ENCODE data around the gene RCL1. TPM values are rescaled to one million over a fixed set of nuclear protein-coding genes. Genes with fewer than 3 reads are reported as not detected.
A peak's percentile ranks its signal among the peaks of the same experiment; 100 is the strongest.

RCL1 gene
- polyA plus RNA-seq, 12 donors, result 11.5 to 19.7 (median 13.9) TPM; not detected in 1

DNA sequence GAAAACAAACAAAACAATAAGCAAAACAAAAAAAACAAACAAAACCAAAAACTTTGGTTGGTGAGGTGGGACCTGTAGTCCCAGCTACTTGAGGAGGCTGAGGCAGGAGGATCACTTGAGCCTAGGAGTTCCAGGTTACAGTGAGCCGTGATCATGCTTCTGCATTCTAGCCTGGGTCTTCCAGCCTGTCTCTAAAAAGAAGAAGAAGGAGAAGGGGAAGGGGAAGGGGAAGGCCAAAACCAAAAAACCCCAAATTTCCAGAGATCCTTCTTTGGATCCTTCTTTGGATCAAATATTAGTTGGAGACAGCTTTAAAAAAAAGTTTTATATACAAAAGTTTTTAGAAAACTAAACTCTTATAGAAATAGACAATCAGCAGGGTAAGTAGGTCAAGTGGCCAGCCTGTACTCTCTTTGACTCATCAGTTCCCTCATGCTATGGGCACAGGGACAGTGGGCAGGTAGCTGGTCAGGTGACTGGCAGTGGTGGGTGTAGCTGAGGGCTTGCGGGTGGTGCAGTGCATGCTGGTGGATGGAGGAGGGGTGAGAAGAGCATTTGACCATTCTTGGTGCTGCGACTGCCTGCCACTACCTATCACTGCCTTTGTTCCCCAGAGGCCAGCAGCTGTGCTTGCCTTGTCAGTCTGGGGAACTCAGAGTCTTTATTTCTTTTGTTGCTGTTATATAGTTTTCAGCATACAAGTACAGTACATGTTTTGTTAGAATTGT lies 12.6 kb downstream of the RCL1 start:
- no peak for DNase-seq

DNA sequence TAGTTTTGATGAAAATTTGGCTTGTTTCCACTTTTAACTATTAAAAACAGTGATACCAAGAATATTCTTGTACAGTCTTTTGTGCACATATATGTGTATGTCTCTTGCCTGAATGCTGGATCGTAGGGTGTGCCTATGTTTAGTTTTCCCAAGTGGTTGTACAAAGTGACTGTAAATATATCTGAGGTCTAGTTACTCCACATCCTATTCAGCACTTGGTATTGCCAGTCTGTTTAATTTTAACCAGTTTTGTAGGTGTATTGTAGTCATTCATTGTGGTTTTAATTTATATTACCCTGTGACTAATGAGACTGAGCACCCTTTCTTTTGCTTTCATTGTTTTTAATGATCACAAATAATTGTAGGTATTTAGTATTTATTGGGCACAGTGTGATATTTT lies 17.8 kb downstream of the RCL1 start:
- no peak for DNase-seq

DNA sequence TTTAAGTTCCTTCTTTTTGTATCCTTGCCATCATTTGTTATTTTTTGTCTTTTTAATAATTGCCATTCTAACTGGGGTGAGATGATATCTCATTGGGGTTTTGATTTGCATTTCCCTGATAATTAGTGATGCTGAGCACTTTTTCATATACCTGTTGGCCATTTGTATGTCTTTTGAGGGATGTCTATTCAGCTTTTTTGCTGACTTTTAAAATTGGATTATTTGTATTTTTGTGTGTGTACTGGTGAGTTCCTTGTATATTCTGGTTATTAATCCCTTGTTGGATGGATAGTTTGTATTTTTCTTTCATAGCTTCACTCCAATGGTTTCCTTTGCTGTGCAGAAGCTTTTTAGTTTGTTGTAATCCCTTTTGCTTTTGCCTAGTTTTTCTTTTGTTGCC lies 19.1 kb downstream of the RCL1 start:
- no peak for DNase-seq

DNA sequence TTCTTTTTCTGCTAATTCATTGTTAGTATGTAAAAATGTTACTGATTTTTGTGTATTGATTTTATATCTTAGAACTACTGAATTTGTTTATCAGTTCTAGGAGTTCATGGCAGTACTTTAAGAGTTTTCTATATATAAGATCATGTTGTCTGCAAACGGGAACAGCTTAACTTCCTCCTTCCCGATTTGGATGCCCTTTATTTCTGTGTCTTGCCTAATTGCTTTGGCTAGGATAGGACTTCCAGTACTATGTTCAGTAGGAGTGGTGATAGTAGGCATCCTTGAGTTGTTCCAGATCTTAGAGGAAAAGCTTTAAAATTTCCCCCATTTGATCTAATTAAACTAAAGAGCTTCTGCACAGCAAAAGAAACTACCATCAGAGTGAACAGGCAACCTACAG lies 20.1 kb downstream of the RCL1 start:
- DNase-seq, result no peak

DNA sequence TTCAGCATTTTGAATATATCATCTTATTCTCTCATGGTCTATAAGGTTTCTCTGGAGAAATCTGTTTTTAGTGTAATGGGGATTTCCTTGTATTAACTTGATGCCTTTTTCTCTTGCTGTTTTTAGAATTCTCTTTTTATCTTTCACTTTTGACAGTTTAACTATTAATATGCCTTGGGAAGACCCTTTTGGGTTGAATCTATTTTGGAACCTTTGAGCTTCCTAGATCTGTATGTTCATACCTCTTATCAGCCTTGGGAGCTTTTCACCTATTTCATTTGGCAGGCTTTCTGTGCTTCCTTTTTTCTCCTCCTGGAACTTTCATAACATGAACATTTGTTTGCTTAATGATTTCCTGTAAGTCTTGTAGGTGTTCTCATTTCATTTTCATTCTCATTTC lies 22.2 kb downstream of the RCL1 start:
- DNase-seq, result no peak

DNA sequence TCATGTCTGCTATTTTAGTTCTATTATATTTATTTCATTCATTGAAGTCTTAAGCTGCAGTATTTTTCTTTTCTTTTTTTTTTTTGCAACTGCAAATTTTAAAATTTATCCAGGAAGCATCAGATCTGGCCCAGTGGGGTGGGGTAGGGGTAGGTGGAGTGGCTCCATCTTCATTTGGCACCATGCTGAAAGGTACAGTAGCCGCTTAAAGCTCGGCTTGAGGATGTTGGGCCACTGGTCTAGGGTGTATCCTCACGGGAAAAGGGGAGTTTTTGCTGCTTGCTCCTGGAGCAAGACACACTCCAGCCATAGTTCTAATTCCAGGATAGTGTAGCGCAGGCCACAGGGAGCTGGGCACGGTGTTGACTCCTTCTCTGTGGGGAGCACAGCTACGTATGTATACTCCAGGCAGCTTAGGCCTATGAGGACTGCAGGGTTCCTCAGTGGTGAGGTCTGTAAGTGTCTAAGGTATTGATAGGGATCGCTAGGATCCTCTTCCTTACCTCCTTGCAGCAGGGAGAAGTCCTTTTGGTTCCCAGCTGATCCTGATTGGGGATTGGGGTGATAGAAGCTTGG lies 22.7 kb downstream of the RCL1 start:
- DNase-seq, result no peak

DNA sequence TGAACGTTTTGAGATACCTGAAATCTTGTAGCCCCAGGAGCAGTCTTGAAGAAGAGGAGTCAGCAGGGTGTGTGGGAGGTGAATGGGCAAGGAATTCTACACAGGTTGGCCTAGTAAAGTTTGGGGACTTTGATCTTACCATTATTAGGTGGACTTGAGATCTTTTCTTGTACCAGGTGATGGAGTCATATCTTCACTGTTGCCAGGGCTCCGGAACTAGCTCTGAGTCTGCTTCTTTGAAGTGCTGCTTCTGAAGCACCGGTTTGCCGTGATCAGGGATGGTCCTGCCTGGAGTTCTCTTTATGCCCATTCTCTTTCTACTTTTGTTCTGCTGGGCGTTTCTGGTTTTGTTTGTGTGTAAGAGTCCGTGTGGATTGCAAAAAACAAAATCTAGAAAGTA lies 27.4 kb downstream of the RCL1 start:
- no peak for DNase-seq

DNA sequence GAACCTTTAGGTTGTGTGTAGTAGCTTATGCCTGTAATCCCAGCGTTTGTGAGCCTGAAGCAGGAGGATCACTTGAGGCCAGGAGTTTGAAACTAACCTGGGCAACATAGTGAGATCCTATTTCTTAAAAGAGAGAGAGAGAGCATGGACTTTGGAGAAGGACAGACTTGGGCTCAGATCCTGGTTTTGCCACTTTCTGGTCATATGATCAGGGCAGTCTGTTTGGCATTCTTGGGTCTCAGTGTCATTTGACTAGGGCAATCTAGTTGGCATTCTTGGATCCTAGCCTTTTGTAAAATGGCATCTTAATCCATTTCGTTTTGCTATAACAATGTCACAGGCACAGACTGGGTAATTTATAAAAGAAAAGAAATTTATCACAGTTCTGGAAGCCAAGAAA lies 28.4 kb downstream of the RCL1 start:
- no peak for DNase-seq

DNA sequence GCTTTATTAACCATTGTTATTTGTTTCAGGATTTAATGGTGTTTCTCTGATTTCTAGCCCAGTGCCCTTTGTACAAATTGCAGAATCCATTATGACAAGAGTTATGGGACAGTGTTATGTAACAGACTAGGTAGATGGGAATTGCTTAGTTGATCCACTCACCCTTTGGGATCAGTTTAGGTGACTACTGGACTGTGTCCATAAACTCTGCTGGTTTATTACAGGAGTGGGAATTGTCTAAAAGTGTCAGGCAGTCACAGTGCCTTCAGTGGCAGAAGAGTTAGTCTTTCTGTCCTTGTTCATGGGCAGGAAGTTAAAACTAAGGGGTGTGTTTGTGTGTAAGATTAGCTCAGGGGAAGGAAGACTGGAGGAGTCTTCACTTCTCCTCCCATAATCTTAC lies 29.3 kb downstream of the RCL1 start:
- no peak for DNase-seq

DNA sequence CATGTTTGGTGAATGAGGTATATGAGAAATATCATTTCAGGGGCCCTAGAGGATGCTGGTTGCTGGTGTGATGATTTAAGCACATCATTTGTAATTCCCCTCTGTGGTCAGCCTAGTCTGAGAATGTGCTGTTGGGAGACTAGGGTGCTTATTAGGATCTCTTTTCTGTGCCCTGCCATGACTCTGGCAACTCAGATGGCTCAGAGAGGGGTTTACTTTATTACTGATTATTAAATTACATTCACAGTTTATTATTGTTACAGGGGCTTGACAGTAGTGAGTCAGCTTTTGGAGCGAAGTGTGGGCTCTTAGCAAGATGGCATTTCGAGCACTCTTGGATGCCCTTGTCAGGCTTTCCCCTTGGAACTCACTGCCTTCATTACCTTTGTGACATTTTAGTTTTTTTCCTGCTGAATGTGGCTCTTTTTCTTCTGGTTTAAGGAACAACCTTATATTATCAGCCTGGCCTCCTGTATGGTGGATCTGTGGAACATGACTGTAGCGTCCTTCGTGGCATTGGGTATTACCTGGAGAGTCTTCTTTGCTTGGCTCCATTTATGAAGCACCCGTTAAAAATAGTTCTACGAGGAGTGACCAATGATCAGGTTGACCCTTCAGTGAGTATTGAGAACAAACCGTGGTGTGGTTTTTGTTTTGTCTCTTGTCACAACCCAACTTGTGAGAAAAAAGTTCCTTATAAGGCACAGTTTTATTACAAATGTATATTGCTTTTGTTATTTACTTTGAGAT lies 33.8 kb downstream of the RCL1 start:
- DNase-seq, result no peak

DNA sequence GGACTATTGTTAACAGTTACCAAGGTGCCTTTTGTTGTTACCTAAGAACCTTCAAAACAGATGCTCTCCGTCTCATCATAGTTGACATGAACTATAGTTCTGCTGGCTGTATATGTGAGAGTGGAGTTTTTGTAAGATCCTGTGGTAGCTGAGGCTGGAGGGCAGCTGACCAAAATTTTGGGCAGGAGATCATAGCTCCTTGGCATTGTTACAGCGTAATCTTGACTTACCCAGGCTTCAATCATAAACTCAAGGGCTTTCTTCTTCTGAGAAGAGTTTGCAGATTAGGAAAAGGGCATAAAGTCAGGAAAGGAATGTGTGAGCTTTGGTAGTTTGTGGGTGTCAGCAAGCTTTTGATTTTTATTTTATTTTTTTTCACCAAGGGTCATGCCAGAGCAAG lies 34.5 kb downstream of the RCL1 start:
- no peak for DNase-seq

DNA sequence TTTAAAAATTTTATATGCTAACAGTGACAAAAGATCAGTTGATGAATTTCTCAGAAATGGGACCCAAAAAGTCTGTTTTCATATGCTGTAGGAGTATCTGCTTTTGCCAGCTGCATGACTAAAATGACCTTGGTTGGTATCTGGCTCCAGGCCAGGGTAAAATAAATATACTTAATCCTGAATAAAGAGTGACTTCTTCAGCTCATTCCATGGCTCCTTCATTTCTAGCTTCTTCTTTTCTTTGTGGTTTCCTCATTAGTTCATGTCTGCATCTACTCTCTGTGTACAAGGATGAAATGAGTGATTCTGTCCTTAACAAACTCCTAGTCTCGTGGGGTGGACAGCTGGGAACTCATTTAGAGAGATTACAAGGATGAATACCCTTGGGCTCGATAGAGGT lies 36.0 kb downstream of the RCL1 start:
- DNase-seq, result no peak

DNA sequence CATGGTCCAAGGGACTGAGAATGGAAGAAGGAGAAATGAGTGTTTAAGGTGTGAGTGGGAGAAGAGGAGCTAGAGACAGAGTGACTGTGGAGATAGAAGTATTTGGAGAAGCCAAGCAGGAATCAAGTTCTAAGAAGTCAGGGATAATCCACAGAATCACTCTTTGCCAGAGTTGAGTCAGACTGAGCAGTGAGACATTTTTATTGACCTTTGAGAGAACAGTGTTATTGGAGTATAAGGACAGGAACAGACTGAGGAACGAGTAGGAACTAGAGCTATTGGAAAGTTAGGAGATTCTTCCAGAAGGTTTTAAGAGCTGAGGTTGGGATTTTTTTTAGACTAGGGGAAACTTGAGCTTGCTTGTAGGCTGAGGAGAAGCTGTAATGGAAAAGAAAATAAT lies 37.2 kb downstream of the RCL1 start:
- no peak for DNase-seq

DNA sequence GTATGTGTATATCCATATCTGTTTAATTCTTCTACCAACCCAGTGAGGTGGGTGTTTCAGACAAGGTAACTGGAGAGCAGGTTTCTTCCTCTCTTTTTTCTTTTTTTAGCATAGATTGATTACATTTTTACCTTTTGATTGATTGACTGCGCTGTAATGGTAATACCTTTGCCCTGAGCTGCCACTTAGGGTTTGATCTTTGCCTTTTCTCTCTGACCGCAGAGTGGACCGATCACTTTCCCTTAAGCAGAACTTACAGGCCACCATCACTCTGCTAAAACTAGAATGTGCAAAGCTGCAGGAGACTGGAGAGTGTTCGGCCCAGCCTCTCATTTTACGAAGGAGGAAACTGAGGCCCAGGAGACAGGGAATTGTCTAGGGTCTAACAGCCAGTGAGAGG lies 38.0 kb downstream of the RCL1 start:
- no peak for DNase-seq

DNA sequence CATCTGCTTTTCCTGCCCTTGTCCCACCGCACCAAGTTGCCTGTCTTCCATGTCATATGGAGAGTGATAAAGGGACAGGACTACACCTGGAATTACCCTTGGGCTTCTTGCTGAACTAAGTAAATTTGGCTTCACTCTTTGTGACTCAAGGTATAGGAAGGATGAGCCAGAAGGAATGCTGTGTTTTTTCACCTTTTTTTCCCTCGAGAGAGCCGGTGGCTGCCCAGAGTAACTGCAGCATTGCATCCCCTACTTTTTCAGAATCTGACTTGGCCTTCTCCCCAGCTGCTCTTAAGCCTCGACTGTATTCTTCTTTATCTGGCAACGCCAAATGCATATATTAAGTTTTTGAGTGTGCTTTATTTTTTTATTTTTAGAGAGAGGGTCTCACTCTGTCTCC lies 38.4 kb downstream of the RCL1 start:
- no peak for DNase-seq

DNA sequence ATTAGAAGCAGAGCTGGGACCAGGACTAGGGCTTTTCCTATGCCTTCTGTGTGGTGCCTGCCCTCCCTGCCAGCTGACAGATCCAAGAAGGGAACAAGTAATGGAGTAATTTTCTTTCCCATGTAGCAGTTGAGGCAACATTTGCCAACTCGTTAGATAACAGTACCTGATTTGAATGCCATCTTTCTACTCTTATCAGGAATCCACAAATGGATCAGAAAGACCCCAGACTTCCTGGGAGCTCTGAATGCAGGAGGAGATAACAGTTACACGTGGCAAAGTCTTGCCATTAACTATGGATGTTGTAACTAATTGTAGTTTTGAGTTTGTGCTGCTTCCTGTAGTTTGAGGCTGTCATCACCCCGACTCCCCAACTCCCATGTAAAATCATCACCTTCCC lies 39.2 kb downstream of the RCL1 start:
- DNase-seq, result no peak

DNA sequence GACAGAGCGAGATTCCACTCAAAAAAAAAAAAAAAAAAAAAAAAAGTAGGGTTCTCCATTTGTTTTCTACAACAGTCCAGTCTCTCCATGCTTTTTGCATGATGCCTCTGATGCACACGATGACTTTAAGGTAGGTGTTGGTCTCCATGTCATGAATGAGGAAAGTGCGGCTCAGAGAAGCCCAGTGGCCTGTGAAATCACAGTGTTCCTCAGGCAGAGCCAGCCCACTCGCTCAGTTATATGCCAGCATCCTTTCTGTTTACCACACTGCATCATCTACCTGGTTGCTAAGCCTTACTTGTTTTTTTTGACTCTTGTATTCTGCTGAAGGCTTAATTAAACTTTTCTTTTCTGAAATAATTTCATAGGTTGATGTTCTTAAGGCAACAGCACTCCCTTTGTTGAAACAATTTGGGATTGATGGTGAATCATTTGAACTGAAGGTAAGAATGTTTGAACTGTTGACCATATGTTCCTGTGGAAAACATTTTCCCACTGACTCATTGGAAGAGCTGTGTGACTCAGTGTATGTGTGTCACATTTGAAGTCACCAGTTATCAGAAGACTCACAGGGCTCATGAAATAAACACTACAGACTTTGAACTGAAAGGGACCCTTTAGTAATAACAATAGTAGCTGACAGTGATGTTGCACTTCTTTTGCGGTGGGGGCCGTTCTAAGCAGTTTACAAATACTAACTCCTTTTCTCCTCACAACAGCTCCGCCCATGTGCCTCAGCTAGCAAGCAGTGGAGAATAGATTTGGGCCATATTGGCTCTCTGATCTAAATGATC lies 40.2 kb downstream of the RCL1 start:
- DNase-seq, result peak; percentile 19

DNA sequence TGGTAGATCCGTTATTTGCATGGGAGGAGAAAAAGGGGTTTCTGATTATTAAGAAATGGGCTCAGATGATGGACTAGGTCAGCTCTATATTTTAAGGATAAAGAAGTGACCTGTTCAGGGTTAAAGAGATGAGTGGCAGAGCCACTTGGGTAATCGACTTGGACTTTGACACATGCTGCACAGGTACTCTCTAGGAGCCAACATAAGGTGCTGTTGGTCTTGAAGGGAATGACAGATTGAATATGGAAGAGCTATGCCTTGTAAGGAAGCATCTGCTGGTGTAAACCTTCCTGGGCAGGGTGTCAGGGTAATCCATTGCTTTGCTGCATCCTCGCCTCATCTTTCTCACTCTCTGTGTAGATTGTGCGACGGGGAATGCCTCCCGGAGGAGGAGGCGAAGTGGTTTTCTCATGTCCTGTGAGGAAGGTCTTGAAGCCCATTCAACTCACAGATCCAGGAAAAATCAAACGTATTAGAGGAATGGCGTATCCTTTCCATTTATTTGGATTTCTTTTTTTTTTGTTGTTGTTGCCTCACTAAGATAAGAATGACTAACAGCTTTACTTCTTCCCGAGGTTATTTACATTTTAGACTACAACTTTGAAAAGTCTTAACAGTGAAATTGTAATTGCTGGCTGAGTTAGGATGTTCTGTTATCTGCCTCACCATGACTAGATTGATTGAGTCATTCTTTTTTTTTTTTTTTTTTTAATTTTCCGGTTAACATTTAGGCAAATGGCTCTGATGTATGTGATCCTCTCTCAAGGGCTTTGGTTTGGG lies 41.2 kb downstream of the RCL1 start:
- DNase-seq, result no peak

DNA sequence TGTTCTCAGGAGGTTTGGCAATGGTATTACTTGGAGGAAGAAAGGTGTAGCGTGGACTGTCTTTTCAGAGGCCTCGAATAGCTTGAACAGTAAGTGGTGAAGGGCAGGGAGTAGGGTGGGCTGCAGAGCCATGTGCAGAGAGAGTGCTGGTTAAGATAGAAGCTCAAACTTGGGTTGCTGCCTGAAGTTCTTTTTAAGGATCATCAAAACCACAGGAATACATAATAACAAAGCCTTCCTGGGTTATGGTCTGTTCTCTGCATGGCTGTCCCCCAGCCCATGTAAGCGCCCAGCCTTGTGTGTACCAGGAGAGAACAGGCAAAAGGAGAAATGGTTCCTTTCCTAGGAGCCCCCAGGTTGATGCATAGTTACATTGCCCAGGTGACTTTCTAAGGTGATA lies 43.9 kb downstream of the RCL1 start:
- DNase-seq, result no peak

DNA sequence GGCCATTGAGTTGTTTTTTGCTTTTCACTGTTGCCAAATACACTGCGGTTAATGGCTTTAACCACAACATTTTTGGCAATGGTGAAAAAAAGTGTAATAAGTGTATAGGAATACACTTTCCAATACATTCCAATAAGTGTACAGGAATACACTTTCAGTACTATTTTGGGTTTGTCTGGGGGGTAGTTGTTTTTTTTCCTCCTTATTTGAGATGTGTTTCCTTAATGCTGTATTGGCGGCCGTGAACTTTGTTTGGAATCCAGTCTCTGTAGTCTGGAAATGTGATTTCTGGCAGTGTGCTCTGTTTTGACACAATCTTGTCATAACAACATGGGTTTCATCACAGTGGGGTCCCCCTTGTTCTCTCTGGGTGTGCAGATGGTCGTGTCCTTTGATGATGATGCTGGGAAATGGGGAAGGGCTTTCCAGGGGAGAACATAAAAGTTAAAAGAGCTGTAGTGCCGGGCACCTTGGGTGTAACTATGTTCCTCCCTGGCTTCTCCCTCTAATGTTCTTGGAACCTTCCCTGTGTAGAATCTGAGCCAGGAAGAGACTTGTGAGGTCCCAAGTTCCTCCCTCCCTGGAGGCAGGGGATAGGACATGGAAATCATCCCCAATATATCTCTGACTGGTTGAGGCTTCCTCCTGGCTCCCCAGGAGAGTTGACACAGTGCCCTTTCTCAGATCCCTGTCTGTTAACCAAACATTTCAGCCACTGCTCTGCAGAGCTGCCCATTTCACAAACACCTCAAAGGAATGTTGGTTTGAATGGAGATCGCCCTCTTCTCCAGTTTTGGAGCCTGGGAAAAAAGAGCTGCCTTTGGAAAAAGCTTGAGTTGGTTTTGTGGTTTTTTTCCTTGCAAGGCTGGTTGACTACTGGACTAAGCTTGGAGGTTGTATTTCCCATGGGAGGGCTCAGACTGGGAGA lies 44.8 kb downstream of the RCL1 start:
- no peak for DNase-seq

DNA sequence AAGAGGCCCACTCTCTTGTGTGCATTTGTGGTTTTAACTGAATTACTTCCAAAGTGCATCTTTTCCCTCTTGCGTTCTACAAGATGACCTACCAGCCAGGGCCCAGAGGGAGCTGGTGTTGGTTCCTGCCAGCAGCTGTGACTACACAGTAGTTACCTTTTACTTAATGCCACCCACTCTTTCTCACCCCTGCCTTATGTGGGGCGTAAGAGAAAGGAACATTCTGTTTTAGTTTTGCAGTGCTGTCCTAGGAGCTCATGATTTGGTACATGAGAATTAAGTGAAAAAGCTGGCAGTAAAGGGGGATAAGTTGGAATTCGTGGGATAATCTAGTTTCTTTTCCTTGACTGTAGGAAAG lies 45.4 kb downstream of the RCL1 start:
- no peak for DNase-seq
